ENCODE data around the gene MRPL10.

The MRPL10 gene

GRCh38 chr17:47813512-47814031 is 17.8 kb downstream of the MRPL10 start:
- DNase-seq (ENCODE audit: low read depth in 2 of 3, low spot score in 2 of 3) = no peak

- DNase-seq (ENCODE audit: low read depth in 2 of 3, low spot score in 2 of 3) = no peak
These were observed 18.3 kb downstream of the MRPL10 start for GRCh38 chr17:47813077-47813476.

GRCh38 chr17:47812146-47812920 is 19.0 kb downstream of the MRPL10 start:
- DNase-seq (ENCODE audit: low read depth in 2 of 3, low spot score in 2 of 3) = no peak

GRCh38 chr17:47811709-47812108 is 19.6 kb downstream of the MRPL10 start:
- DNase-seq (ENCODE audit: low read depth in 2 of 3, low spot score in 2 of 3) = no peak

GRCh38 chr17:47810901-47811635 is 20.3 kb downstream of the MRPL10 start:
- DNase-seq (ENCODE audit: low read depth in 2 of 3, low spot score in 2 of 3) = no peak

GRCh38 chr17:47810200-47810821 is 21.0 kb downstream of the MRPL10 start:
- no peak for DNase-seq (ENCODE audit: low read depth in 2 of 3, low spot score in 2 of 3)

GRCh38 chr17:47808830-47809480 is 22.4 kb downstream of the MRPL10 start:
- no peak for DNase-seq (ENCODE audit: low read depth in 2 of 3, low spot score in 2 of 3)

GRCh38 chr17:47808036-47808829 is 23.1 kb downstream of the MRPL10 start:
- DNase-seq (ENCODE audit: low read depth in 2 of 3, low spot score in 2 of 3) = no peak

- DNase-seq (ENCODE audit: low read depth in 2 of 3, low spot score in 2 of 3) = no peak
These were observed 23.9 kb downstream of the MRPL10 start for GRCh38 chr17:47807421-47807820.

- DNase-seq (ENCODE audit: low read depth in 2 of 3, low spot score in 2 of 3) = no peak
These were observed 24.5 kb downstream of the MRPL10 start for GRCh38 chr17:47806913-47807255.

- no peak for DNase-seq (ENCODE audit: low read depth in 2 of 3, low spot score in 2 of 3)
These were observed 25.1 kb downstream of the MRPL10 start for GRCh38 chr17:47806026-47806912.

- no peak for DNase-seq (ENCODE audit: low read depth in 2 of 3, low spot score in 2 of 3)
These were observed 26.9 kb downstream of the MRPL10 start for GRCh38 chr17:47804461-47804860.

- no peak for DNase-seq (ENCODE audit: low read depth in 2 of 3, low spot score in 2 of 3)
These were observed 27.6 kb downstream of the MRPL10 start for GRCh38 chr17:47803751-47804150.

GRCh38 chr17:47803201-47803600 is 28.1 kb downstream of the MRPL10 start:
- DNase-seq (ENCODE audit: low read depth in 2 of 3, low spot score in 2 of 3) = no peak

GRCh38 chr17:47802341-47803022 is 28.9 kb downstream of the MRPL10 start:
- DNase-seq (ENCODE audit: low read depth in 2 of 3, low spot score in 2 of 3) = no peak

GRCh38 chr17:47801906-47802305 is 29.4 kb downstream of the MRPL10 start:
- DNase-seq (ENCODE audit: low read depth in 2 of 3, low spot score in 2 of 3) = no peak

GRCh38 chr17:47801176-47801765 is 30.1 kb downstream of the MRPL10 start:
- no peak for DNase-seq (ENCODE audit: low read depth in 2 of 3, low spot score in 2 of 3)

GRCh38 chr17:47800686-47801085 is 30.7 kb downstream of the MRPL10 start:
- no peak for DNase-seq (ENCODE audit: low read depth in 2 of 3, low spot score in 2 of 3)

- no peak for DNase-seq (ENCODE audit: low read depth in 2 of 3, low spot score in 2 of 3)
These were observed 33.5 kb downstream of the MRPL10 start for GRCh38 chr17:47797797-47798196.
